Measurements from ENCODE around the gene TTC7B.

- TF ChIP-seq ZNF274 (CRISPR knock-in tag; IDR thresholded peaks at IDR 0.05) (no peak), FOXJ3 (CRISPR knock-in tag; IDR thresholded peaks at IDR 0.05; ENCODE audit: borderline replicate concordance) (no peak), SP1 (IDR thresholded peaks at IDR 0.05) (no peak), SP1 (CRISPR knock-in tag; IDR thresholded peaks at IDR 0.05) (no peak), SP5 (CRISPR knock-in tag; IDR thresholded peaks at IDR 0.05; ENCODE audit: borderline replicate concordance, low read depth) (no peak), ZNF18 (CRISPR knock-in tag; IDR thresholded peaks at IDR 0.05; ENCODE audit: insufficient replicate concordance) (no peak), HIVEP1 (CRISPR knock-in tag; IDR thresholded peaks at IDR 0.05) (no peak), CTCF (CRISPR knock-in tag; IDR thresholded peaks at IDR 0.05) (no peak)
These were observed 326.1 kb downstream of the TTC7B start for GRCh38 chr14:90489916-90490719.
